Measurements from ENCODE around the gene LNX1. TPM values are rescaled to one million over a fixed set of nuclear protein-coding genes. Genes with fewer than 3 reads are reported as not detected.

Gene LNX1
- polyA plus RNA-seq, 3 donors: 0.09 to 0.13 TPM; not detected in 1

GRCh38 chr4:53547983-53548382 is 43.3 kb downstream of the LNX1 start:
- Mint-ChIP-seq H3K36me3 (no peaks in the 10 kb centered on the region), H3K4me3 (no peak overlapping the region), H3K4me1 (no peaks in the 10 kb centered on the region), H3K27me3 (ENCODE audit: low read depth in 3 of 3) (peaks cover 4 to 5% (median 4%) of the 10 kb centered on the region in 3 donors), H3K9me3 (peaks cover 3 to 6% (median 5%) of the 10 kb centered on the region in 7 donors), H3K27ac (no peak overlapping the region)
- H3K9me3 ChIP-seq (replicated peaks in 1 of 2; ENCODE audit: control insufficient read depth in 1 of 2, insufficient read depth in 1 of 2, low read length in 2 of 2): no peaks in the 10 kb centered on the region
- TF ChIP-seq, protein P1, sequence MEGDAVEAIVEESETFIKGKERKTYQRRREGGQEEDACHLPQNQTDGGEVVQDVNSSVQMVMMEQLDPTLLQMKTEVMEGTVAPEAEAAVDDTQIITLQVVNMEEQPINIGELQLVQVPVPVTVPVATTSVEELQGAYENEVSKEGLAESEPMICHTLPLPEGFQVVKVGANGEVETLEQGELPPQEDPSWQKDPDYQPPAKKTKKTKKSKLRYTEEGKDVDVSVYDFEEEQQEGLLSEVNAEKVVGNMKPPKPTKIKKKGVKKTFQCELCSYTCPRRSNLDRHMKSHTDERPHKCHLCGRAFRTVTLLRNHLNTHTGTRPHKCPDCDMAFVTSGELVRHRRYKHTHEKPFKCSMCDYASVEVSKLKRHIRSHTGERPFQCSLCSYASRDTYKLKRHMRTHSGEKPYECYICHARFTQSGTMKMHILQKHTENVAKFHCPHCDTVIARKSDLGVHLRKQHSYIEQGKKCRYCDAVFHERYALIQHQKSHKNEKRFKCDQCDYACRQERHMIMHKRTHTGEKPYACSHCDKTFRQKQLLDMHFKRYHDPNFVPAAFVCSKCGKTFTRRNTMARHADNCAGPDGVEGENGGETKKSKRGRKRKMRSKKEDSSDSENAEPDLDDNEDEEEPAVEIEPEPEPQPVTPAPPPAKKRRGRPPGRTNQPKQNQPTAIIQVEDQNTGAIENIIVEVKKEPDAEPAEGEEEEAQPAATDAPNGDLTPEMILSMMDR (IDR thresholded peaks at IDR 0.05): no peak
- H3K9ac ChIP-seq (ENCODE audit: insufficient read depth, low read length, poor library complexity, severe bottlenecking): no peak overlapping the region
- H3K79me2 ChIP-seq (ENCODE audit: insufficient read depth, low read length): no peaks in the 10 kb centered on the region
- H2AFZ ChIP-seq (ENCODE audit: insufficient read depth, low read depth, low read length, poor library complexity, severe bottlenecking): no peak overlapping the region
- intact Hi-C loops (cut with micrococcal nuclease): no loop called here
- no peaks in the 10 kb centered on the region for H3K27me3 ChIP-seq (ENCODE audit: control insufficient read depth in 2 of 2, insufficient read depth in 2 of 2, low read length in 2 of 2)
- no peaks in the 10 kb centered on the region for H3K4me1 ChIP-seq (ENCODE audit: control insufficient read depth in 1 of 2, insufficient read depth in 2 of 2, low read length in 2 of 2)
- H3K27ac ChIP-seq (ENCODE audit: low read depth in 1 of 2, low read length in 2 of 2): no peak overlapping the region
- no peaks in the 10 kb centered on the region for H4K20me1 ChIP-seq (ENCODE audit: insufficient read depth, low read length)
- no peak overlapping the region for H3K4me2 ChIP-seq (replicated peaks; ENCODE audit: extremely low read depth, low read length, poor library complexity, severe bottlenecking)
- WGBS (ENCODE audit: insufficient coverage): no CpG with 5 or more reads among the region's 2 CpGs
- H3K36me3 ChIP-seq (replicated peaks in 1 of 2; ENCODE audit: control insufficient read depth in 1 of 2, insufficient read depth in 2 of 2, low read length in 2 of 2): no peaks in the 10 kb centered on the region
- no peak for DNase-seq
- no peak overlapping the region for H3K4me3 ChIP-seq (replicated peaks in 1 of 3; ENCODE audit: low read depth in 2 of 3, low read length in 3 of 3)

DNA sequence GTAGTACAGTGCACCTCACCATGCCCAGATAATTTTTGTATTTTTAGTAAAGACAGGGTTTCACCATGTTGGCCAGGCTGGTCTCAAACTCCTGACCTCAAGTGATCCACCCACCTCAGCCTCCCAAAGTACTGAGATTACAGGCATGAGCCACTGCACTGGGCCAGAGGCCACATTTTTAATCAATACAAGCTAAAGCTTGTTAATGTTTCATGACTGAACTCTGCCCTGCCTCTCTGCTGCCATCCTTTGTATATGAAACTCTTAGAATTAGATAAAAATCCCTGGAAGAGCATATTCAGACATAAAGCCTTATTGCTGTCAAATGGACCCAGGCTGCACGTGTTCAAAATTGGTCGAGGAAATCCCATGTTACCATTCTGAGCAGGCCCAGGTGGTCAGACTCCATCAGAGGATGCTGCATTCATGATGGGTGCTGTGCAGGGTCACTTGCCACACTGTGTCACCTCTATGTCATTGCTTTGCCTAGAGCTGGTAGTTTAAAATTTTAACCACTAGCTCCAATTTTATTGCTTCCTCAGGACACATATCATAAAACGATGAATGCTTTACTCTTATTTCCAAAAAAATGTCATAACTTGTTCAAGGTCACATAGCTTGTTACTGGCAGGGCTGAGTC is 45.2 kb downstream of the LNX1 start:
- Histone ChIP-seq H3K36me3 (replicated peaks in 1 of 2; ENCODE audit: control insufficient read depth in 1 of 2, insufficient read depth in 2 of 2, low read length in 2 of 2) (no peaks in the 10 kb centered on the region), H3K27ac (ENCODE audit: low read depth in 1 of 2, low read length in 2 of 2) (no peak overlapping the region), H3K4me2 (replicated peaks; ENCODE audit: extremely low read depth, low read length, poor library complexity, severe bottlenecking) (no peak overlapping the region), H3K27me3 (ENCODE audit: control insufficient read depth in 2 of 2, insufficient read depth in 2 of 2, low read length in 2 of 2) (no peaks in the 10 kb centered on the region), H3K4me3 (replicated peaks in 1 of 3; ENCODE audit: low read depth in 2 of 3, low read length in 3 of 3) (no peak overlapping the region), H4K20me1 (ENCODE audit: insufficient read depth, low read length) (no peaks in the 10 kb centered on the region), H3K79me2 (ENCODE audit: insufficient read depth, low read length) (no peaks in the 10 kb centered on the region), H3K4me1 (ENCODE audit: control insufficient read depth in 1 of 2, insufficient read depth in 2 of 2, low read length in 2 of 2) (no peaks in the 10 kb centered on the region), H3K9ac (ENCODE audit: insufficient read depth, low read length, poor library complexity, severe bottlenecking) (no peak overlapping the region), H2AFZ (ENCODE audit: insufficient read depth, low read depth, low read length, poor library complexity, severe bottlenecking) (no peak overlapping the region), H3K9me3 (replicated peaks in 1 of 2; ENCODE audit: control insufficient read depth in 1 of 2, insufficient read depth in 1 of 2, low read length in 2 of 2) (no peaks in the 10 kb centered on the region)
- H3K36me3 Mint-ChIP-seq: no peaks in the 10 kb centered on the region
- no peaks in the 10 kb centered on the region for H3K4me1 Mint-ChIP-seq
- H3K4me3 Mint-ChIP-seq: no peak overlapping the region
- no peak overlapping the region for H3K27ac Mint-ChIP-seq
- peaks cover 2 to 6% (median 3%) of the 10 kb centered on the region in 3 donors for H3K27me3 Mint-ChIP-seq (ENCODE audit: low read depth in 3 of 3)
- 86% methylated on average over 2 of the region's 3 CpGs for WGBS (ENCODE audit: insufficient coverage)
- TF ChIP-seq, protein P1 (IDR thresholded peaks at IDR 0.05): no peak
- peaks cover under 1 to 6% (median 4%) of the 10 kb centered on the region in 7 donors for H3K9me3 Mint-ChIP-seq
- no peak for DNase-seq
- intact Hi-C loops (cut with micrococcal nuclease): no loop called here

All from CD14-positive monocyte (primary cell).